ENCODE results near the gene MTG2.

Gene MTG2

GRCh38 chr20:62168890-62169435 lies 13.9 kb upstream of the MTG2 start:
- TF ChIP-seq EZH2phosphoT487 (IDR thresholded peaks at IDR 0.05; ENCODE audit: low read depth) (no peak), CTCF (IDR thresholded peaks at IDR 0.05; ENCODE audit: low read depth, low read length) (no peak)
- no peak overlapping the region for H3K4me2 ChIP-seq (ENCODE audit: low read length)
- no peaks in the 10 kb centered on the region for H3K36me3 ChIP-seq (replicated peaks; ENCODE audit: low read depth, low read length)
- H3K9me3 ChIP-seq (ENCODE audit: insufficient read depth, low read length) = no peaks in the 10 kb centered on the region
- H3K79me2 ChIP-seq (ENCODE audit: low read length) = no peaks in the 10 kb centered on the region
- no peak overlapping the region for H3K4me3 ChIP-seq (ENCODE audit: low read length)
- H3K9ac ChIP-seq (ENCODE audit: low read length) = no peak overlapping the region
- no peaks in the 10 kb centered on the region for H3K4me1 ChIP-seq (ENCODE audit: low read length)
- H2AFZ ChIP-seq (ENCODE audit: low read depth, low read length) = no peak overlapping the region
- H4K20me1 ChIP-seq (ENCODE audit: insufficient read depth, low read length) = no peaks in the 10 kb centered on the region
- H3K27ac ChIP-seq (ENCODE audit: low read length) = no peak overlapping the region
- H3K27me3 ChIP-seq (ENCODE audit: low read depth, low read length) = no peaks in the 10 kb centered on the region

- Histone ChIP-seq H3K79me2 (ENCODE audit: low read length) (no peaks in the 10 kb centered on the region), H3K9ac (ENCODE audit: low read length) (no peak overlapping the region), H2AFZ (ENCODE audit: low read depth, low read length) (no peak overlapping the region), H3K4me3 (ENCODE audit: low read length) (no peak overlapping the region), H3K36me3 (replicated peaks; ENCODE audit: low read depth, low read length) (no peaks in the 10 kb centered on the region), H3K27me3 (ENCODE audit: low read depth, low read length) (no peaks in the 10 kb centered on the region), H3K27ac (ENCODE audit: low read length) (no peak overlapping the region), H3K9me3 (ENCODE audit: insufficient read depth, low read length) (no peaks in the 10 kb centered on the region), H3K4me1 (ENCODE audit: low read length) (no peaks in the 10 kb centered on the region), H4K20me1 (ENCODE audit: insufficient read depth, low read length) (no peaks in the 10 kb centered on the region), H3K4me2 (ENCODE audit: low read length) (no peak overlapping the region)
- TF ChIP-seq EZH2phosphoT487 (IDR thresholded peaks at IDR 0.05; ENCODE audit: low read depth) (no peak), CTCF (IDR thresholded peaks at IDR 0.05; ENCODE audit: low read depth, low read length) (no peak)
Measured at GRCh38 chr20:62170536-62170935, 12.3 kb upstream of the MTG2 start.

GRCh38 chr20:62171245-62171644 lies 11.6 kb upstream of the MTG2 start:
- H3K27ac ChIP-seq (ENCODE audit: low read length) = no peak overlapping the region
- no peaks in the 10 kb centered on the region for H3K36me3 ChIP-seq (replicated peaks; ENCODE audit: low read depth, low read length)
- no peaks in the 10 kb centered on the region for H3K27me3 ChIP-seq (ENCODE audit: low read depth, low read length)
- no peak overlapping the region for H2AFZ ChIP-seq (ENCODE audit: low read depth, low read length)
- H4K20me1 ChIP-seq (ENCODE audit: insufficient read depth, low read length) = no peaks in the 10 kb centered on the region
- no peaks in the 10 kb centered on the region for H3K9me3 ChIP-seq (ENCODE audit: insufficient read depth, low read length)
- TF ChIP-seq EZH2phosphoT487 (IDR thresholded peaks at IDR 0.05; ENCODE audit: low read depth) (no peak), CTCF (IDR thresholded peaks at IDR 0.05; ENCODE audit: low read depth, low read length) (no peak)
- H3K4me3 ChIP-seq (ENCODE audit: low read length) = no peak overlapping the region
- no peak overlapping the region for H3K4me2 ChIP-seq (ENCODE audit: low read length)
- no peaks in the 10 kb centered on the region for H3K79me2 ChIP-seq (ENCODE audit: low read length)
- H3K9ac ChIP-seq (ENCODE audit: low read length) = no peak overlapping the region
- H3K4me1 ChIP-seq (ENCODE audit: low read length) = no peaks in the 10 kb centered on the region

GRCh38 chr20:62172666-62173065 lies 10.2 kb upstream of the MTG2 start:
- no peak for TF ChIP-seq CTCF (IDR thresholded peaks at IDR 0.05; ENCODE audit: low read depth, low read length)
- no peak for TF ChIP-seq EZH2phosphoT487 (IDR thresholded peaks at IDR 0.05; ENCODE audit: low read depth)
- Histone ChIP-seq H3K27ac (ENCODE audit: low read length) (no peak overlapping the region), H3K36me3 (replicated peaks; ENCODE audit: low read depth, low read length) (peaks cover 3% of the 10 kb centered on the region), H3K4me2 (ENCODE audit: low read length) (no peak overlapping the region), H3K9ac (ENCODE audit: low read length) (no peak overlapping the region), H3K9me3 (ENCODE audit: insufficient read depth, low read length) (no peaks in the 10 kb centered on the region), H3K27me3 (ENCODE audit: low read depth, low read length) (no peaks in the 10 kb centered on the region), H2AFZ (ENCODE audit: low read depth, low read length) (no peak overlapping the region), H3K79me2 (ENCODE audit: low read length) (no peaks in the 10 kb centered on the region), H3K4me1 (ENCODE audit: low read length) (no peaks in the 10 kb centered on the region), H4K20me1 (ENCODE audit: insufficient read depth, low read length) (no peaks in the 10 kb centered on the region), H3K4me3 (ENCODE audit: low read length) (no peak overlapping the region)
